Heart left ventricle (tissue), 16 donors: ENCODE results near the gene CSTPP1. TPM values are rescaled to one million over a fixed set of nuclear protein-coding genes. Genes with fewer than 3 reads are reported as not detected.

Experiments
- ATAC-seq, 4 donors: fragments of 200-7000 bp; cut with Tn5 transposase; one replicate each; pipeline ENCODE4 v1.9.1; 2020 to 2022; ENCODE audit warnings: moderate library complexity in 4 of 4, mild to moderate bottlenecking in 3 of 4, moderate number of reproducible peaks in 1 of 4
- DNase-seq, 5 donors: peaks; one replicate each; pipeline ENCODE4 v3.0.0-alpha.2; 2020
- H3K27ac ChIP-seq, 12 donors: fragments of 200-600 bp; sonication (generic) in 4 of 12; one replicate each; pipeline versions ENCODE4 v1.5.0 to v1.8.0; 2016 to 2022; ENCODE audit warnings: mild to moderate bottlenecking in 2 of 12
- H3K27me3 ChIP-seq, 9 donors: fragments of 200-600 bp; sonication (generic) in 2 of 9; one replicate each; pipeline versions ENCODE4 v1.5.1 to v1.8.0; 2016 to 2022; ENCODE audit warnings: mild to moderate bottlenecking in 3 of 9
- H3K36me3 ChIP-seq, 9 donors: fragments of 200-600 bp; sonication (generic) in 2 of 9; one replicate each; pipeline versions ENCODE4 v1.5.0 to v1.8.0; 2018 to 2022; ENCODE audit warnings: mild to moderate bottlenecking in 2 of 9
- H3K4me1 ChIP-seq, 12 donors: fragments of 200-600 bp; sonication (generic) in 4 of 12; one replicate each; pipeline versions ENCODE4 v1.5.0 to v1.8.0; 2016 to 2022; ENCODE audit warnings: mild to moderate bottlenecking in 3 of 12
- H3K4me3 ChIP-seq, 12 donors: fragments of 200-600 bp; sonication (generic) in 4 of 12; one replicate each; pipeline versions ENCODE4 v1.5.0 to v1.8.0; 2017 to 2022; ENCODE audit warnings: mild to moderate bottlenecking in 9 of 12, moderate library complexity in 4 of 12
- H3K9me3 ChIP-seq, 12 donors: fragments of 200-600 bp; sonication (generic) in 4 of 12; one replicate each; pipeline versions ENCODE4 v1.5.0 to v1.8.0; 2016 to 2022; ENCODE audit warnings: mild to moderate bottlenecking in 1 of 12
- POLR2A ChIP-seq, 2 donors: fragments of 450-650 bp; IDR thresholded peaks; one replicate each; pipeline ENCODE4 v1.6.1; 2017; ENCODE audit warnings: antibody characterized with exemption in 2 of 2, mild to moderate bottlenecking in 2 of 2, moderate library complexity in 2 of 2
- WGBS, 4 donors: extraction: QIAGEN DNeasy Blood & Tissue Kit in 2 of 4; methylation state at CpG; one replicate each; pipeline versions ENCODE4 v1.1.5 to v1.1.7; 2013 to 2018; 5-methylcytosine and 5-hydroxymethylcytosine counted together
- intact Hi-C, 10 donors: fragments of 100-400 bp; cut with DNase I; formaldehyde crosslinking; loops; one replicate each; pipeline versions ENCODE4 v1.11.1 to v1.14.2; 2022
- polyA plus RNA-seq, 2 donors: library from polyadenylated mRNA; stranded (reverse); fragments of 200-250 nt; gene quantifications; one replicate each; pipeline ENCODE4 v1.2.3, GENCODE V29; 2013
- total RNA-seq, 9 donors: library from RNA; depleted of rRNA in 2 of 9; stranded (reverse); fragments of >200 nt in 2 of 9; fragmentation: NEBNext Ultra II Directional in 3 of 9; extraction: Animal tissue kit (Norgen Biotek cat#: 25700) in 3 of 9; gene quantifications; one replicate each; pipeline versions ENCODE4 v1.1.0 to v1.2.4, GENCODE V29; 2016 to 2023
- TF ChIP-seq, protein P1 (sequence below), 12 donors: fragments of 200-600 bp; sonication (generic) in 4 of 12; IDR thresholded peaks; one replicate each; pipeline versions ENCODE4 v1.5.0 to v1.8.0; 2018 to 2022; ENCODE audit warnings: antibody characterized with exemption in 12 of 12, mild to moderate bottlenecking in 5 of 12
- donor health status: ischemic (EF 13 %, LVEDD 7.1; RV severe dilation, severe dysfunction).
- donor health status: healthy with polysubstance abuse.
- donor health status: DM: no; HTN: yes; CAD: no.
- donor health status: DM: no; HTN: no; CAD: no.
- donor health status: ischemic (EF 25% LVEDD 6.9; RV normal size, moderate dysfunction).
- donor health status: ischemic (EF 25% LVEDD 5.7; RV mildly dilated, moderate dysfunction).
- donor health status: healthy.
- donor health status: DM: yes; HTN: yes; CAD: no.
- donor health status: ischemic (EF 35%, LVEDD 5.7; RV mildly dilated, moderate dysfunction).
- donor health status: nonischemic (EF 11% LVEDD 7.7; RV severe dilation, severe dysfunction).
- donor health status: DM: yes; HTN: yes; CAD: no.
- donor health status: PGD.
- donor health status: ischemic (EF 29% LVEDD 5.4; RV normal size, mild dysfunction).
- donor health status: nonischemic (EF 23%, LVEDD 6.1; RV moderate dilation, normal function).

Gene CSTPP1
- total and polyA plus RNA-seq, 11 donors, result 9.9 to 33.4 (median 14.7) TPM

DNA sequence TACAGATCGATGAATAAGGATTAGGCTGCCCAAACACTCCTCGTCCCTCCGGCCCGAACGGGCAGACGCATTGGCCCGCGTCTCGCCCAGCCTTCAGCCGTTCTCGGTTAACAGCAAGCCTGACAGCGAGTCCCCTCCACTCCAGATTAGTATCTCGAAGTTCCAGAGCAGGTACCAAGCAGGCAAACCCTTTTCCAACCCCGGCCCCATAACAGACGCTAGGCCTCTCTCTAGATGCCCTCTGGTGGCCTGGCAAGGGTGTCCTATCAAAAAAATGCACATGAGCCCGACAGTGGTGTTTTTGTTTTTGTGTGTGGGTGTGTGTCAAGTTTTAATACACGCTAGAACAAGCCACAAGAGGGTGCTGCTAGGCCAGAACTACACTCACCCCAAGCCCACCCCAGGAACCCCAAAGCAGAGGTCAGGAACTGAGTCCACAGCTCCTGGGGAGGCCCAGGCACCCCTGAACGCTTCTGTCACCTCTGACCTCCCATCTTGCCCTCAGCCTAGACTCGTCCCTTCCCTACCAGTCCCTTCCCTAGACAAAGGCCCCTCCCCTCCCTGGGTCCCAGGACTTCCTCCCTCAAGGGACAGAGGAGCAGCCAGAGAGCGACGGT lies 240.8 kb downstream of the CSTPP1 start:
- intact Hi-C loops, result loop anchor here in 9 of 10 donors (1.0 to 10.0 kb wide), 13 partner anchors 35 to 247 kb away; partner anchors contain the start of genes NR1H3 (in 5 of the 9), DDB2 (in 3 of the 9), MADD (in 2 of the 9) and MYBPC3 (in 1 of the 9)
- peaks cover 0 to 68% (median 50%) of the 10 kb centered on the region in 9 donors for H3K36me3 ChIP-seq
- H3K9me3 ChIP-seq, result no peaks in the 10 kb centered on the region
- H3K4me3 ChIP-seq, result peak overlapping the region; percentile 67 to 100 (median 94)
- WGBS, 4 donors, result 1 to 3% (median 2%) methylated on average over 18 to 21 of the region's 21 CpGs
- H3K27ac ChIP-seq, result peak overlapping the region; percentile 92 to 100 (median 98)
- peak; percentile 27 to 50 (median 46) for ATAC-seq
- TF ChIP-seq, protein P1, sequence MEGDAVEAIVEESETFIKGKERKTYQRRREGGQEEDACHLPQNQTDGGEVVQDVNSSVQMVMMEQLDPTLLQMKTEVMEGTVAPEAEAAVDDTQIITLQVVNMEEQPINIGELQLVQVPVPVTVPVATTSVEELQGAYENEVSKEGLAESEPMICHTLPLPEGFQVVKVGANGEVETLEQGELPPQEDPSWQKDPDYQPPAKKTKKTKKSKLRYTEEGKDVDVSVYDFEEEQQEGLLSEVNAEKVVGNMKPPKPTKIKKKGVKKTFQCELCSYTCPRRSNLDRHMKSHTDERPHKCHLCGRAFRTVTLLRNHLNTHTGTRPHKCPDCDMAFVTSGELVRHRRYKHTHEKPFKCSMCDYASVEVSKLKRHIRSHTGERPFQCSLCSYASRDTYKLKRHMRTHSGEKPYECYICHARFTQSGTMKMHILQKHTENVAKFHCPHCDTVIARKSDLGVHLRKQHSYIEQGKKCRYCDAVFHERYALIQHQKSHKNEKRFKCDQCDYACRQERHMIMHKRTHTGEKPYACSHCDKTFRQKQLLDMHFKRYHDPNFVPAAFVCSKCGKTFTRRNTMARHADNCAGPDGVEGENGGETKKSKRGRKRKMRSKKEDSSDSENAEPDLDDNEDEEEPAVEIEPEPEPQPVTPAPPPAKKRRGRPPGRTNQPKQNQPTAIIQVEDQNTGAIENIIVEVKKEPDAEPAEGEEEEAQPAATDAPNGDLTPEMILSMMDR (IDR thresholded peaks at IDR 0.05), result peak; percentile 41 to 76 (median 61)
- TF ChIP-seq POLR2A (IDR thresholded peaks at IDR 0.05), result no peak
- H3K27me3 ChIP-seq, result no peaks in the 10 kb centered on the region
- peaks cover 11 to 88% (median 60%) of the 10 kb centered on the region in 12 donors for H3K4me1 ChIP-seq
- DNase-seq, result peak; percentile 58 to 77 (median 68)

DNA sequence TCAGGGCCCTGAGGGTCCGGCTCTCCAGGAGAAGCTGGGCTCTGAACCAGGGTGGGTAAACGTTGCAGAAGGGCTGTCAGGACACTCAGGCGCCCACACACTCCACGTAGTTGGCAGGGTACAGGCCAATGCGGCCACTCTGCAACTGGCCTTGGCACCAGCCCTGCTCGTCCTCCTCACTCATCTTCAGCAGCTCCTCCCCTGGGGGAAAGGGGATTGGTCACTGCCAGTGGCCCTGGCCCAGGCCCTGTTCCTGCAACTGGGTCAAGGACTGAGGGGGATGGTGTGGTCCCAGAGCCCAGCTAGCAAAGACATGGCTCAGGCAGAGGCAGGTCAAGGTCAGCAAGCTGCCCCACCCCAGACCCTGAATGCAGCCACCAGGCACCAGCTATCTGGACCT lies 241.3 kb downstream of the CSTPP1 start:
- ATAC-seq (peak; percentile 2 to 19 (median 8)), DNase-seq (peak in 3 of 5 donors; percentile 43 to 50 (median 47))
- Histone ChIP-seq H3K9me3 (no peaks in the 10 kb centered on the region), H3K27ac (peak overlapping the region; percentile 92 to 100 (median 98)), H3K4me1 (peaks cover 11 to 87% (median 58%) of the 10 kb centered on the region in 12 donors), H3K36me3 (peaks cover 0 to 63% (median 45%) of the 10 kb centered on the region in 9 donors), H3K4me3 (peak overlapping the region in 9 of 12 donors; percentile 75 to 100 (median 95)), H3K27me3 (no peaks in the 10 kb centered on the region)
- intact Hi-C loops, result loop anchor here (1.0 to 10.0 kb wide), 14 partner anchors 34 to 247 kb away; partner anchors contain the start of genes NR1H3 (in 5 of the 10), DDB2 (in 3 of the 10), MADD (in 2 of the 10) and ACP2 (in 1 of the 10)
- WGBS, 4 donors, result 14 to 36% (median 25%) methylated on average over 6 of the region's 6 CpGs
- TF ChIP-seq POLR2A (IDR thresholded peaks at IDR 0.05), result no peak
- TF ChIP-seq, protein P1 (IDR thresholded peaks at IDR 0.05), result no peak

DNA sequence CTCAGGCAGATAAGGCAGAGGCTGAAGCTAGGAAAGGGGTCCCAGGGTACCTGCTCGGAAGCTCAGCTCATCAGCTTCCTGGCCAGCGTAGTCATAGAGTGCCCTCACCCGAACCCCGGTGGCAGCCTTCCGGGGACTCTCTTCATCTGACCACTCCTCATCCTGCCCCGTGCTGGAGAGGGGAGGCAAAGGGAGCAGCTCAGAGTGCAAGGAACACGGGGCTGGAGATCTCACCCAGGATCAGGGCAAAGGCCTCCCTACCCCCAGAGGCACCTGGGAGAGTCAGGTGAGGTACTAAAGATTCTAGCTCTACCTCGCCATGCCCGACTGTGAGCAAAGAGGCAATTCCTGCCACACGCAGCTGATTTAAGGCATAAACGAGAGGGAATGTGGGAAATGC lies 241.8 kb downstream of the CSTPP1 start:
- ATAC-seq (no peak), DNase-seq (no peak)
- Histone ChIP-seq H3K36me3 (peaks cover 0 to 58% (median 40%) of the 10 kb centered on the region in 9 donors), H3K4me1 (peaks cover 11 to 87% (median 56%) of the 10 kb centered on the region in 12 donors), H3K9me3 (no peaks in the 10 kb centered on the region), H3K27ac (peak overlapping the region; percentile 92 to 100 (median 98)), H3K4me3 (peak overlapping the region in 2 of 12 donors; percentile 95 to 98), H3K27me3 (no peaks in the 10 kb centered on the region)
- TF ChIP-seq, protein P1 (IDR thresholded peaks at IDR 0.05), result no peak
- no peak for TF ChIP-seq POLR2A (IDR thresholded peaks at IDR 0.05)
- WGBS, 4 donors, result 71 to 88% (median 80%) methylated on average over 11 of the region's 11 CpGs
- intact Hi-C loops, result loop anchor here (1.0 to 10.0 kb wide), 9 partner anchors 34 to 246 kb away; partner anchors contain the start of genes NR1H3 (in 5 of the 10), MADD (in 2 of the 10), ACP2 (in 1 of the 10) and DDB2 (in 1 of the 10)
